ENCODE results near the gene TMEM143. TPM values are rescaled to one million over a fixed set of nuclear protein-coding genes. Genes with fewer than 3 reads are reported as not detected.
"Not testable (repeated sequence)": the region's sequence is repeated elsewhere in the genome, so short reads cannot be mapped to it uniquely, and the experiment has no call there.

TMEM143 gene
- total and polyA plus RNA-seq, 2 experiments from 2014 or later, result 29.8 to 38.5 TPM

DNA sequence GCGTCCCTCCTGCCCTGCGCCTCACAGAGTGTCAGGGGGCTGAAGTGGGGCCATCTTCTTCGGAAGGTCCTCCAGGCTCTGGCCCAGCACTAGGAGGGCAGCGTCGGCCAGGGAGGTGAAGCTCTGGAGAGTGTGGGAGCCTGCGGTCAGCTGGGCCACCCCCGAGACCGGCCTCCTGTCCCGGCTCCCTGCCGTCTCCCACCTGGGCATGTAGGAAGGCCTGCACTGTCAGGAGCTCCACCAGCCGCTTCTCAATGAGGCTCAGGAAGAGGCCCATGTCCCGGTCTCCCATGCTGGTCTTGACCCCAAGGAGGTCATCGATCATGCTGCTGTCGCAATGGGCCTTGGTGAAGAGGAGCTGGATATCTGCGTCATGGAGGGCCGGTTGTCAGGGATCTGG lies 65.8 kb downstream of the TMEM143 start:
- H3K4me3 ChIP-seq, result no peak overlapping the region
- DNase-seq (ENCODE audit: low read depth in 1 of 2, low spot score in 1 of 2), result no peak

DNA sequence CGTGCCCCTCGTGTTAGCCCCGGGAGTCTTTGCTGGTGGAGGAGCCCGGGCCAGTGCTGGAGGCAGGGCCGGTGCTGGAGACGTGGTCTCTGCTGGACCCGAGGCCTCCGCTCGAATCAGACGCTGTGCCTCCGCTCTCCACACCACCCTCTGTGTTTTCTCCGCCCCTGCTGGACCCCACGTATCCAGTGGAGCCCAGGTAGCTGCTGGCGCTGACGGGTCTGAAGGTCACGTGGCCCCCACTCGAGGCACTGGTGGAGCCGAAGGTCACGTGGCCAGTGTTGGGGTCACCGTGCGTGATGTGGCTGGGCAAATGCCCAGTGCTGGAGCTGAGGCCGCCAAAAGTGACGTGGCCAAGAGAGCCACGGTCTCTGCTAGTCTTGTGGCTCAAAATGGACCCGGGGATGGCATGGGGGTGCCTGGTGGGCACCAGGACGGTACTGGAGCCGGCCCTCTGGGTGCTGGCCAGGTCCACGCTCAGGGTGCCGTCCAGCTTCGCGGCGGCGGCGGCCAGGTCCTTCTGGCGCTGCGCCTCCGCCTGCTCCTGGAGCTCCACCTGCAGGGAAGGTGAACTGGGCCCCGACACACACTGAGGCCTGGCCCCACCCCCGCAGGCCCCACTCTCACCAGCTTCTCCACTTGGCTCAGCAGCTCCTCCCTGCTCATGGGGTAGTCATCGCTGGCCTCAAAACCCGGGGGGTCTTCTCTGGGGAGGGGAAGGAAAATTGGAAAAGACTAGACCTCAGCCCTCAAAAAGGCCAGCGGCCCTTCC lies 66.6 kb downstream of the TMEM143 start:
- Histone ChIP-seq H3K36me3 (no peaks in the 10 kb centered on the region), H3K27ac (no peak overlapping the region), H3K4me3 (no peak overlapping the region), H3K4me1 (ENCODE audit: low read depth) (no peaks in the 10 kb centered on the region), H3K27me3 (no peaks in the 10 kb centered on the region), H3K9me3 (ENCODE audit: low read depth) (no peaks in the 10 kb centered on the region)
- TF ChIP-seq, protein P1, sequence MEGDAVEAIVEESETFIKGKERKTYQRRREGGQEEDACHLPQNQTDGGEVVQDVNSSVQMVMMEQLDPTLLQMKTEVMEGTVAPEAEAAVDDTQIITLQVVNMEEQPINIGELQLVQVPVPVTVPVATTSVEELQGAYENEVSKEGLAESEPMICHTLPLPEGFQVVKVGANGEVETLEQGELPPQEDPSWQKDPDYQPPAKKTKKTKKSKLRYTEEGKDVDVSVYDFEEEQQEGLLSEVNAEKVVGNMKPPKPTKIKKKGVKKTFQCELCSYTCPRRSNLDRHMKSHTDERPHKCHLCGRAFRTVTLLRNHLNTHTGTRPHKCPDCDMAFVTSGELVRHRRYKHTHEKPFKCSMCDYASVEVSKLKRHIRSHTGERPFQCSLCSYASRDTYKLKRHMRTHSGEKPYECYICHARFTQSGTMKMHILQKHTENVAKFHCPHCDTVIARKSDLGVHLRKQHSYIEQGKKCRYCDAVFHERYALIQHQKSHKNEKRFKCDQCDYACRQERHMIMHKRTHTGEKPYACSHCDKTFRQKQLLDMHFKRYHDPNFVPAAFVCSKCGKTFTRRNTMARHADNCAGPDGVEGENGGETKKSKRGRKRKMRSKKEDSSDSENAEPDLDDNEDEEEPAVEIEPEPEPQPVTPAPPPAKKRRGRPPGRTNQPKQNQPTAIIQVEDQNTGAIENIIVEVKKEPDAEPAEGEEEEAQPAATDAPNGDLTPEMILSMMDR (IDR thresholded peaks at IDR 0.05; ENCODE audit: low read depth, low read length), result no peak
- DNase-seq (ENCODE audit: low read depth in 1 of 2, low spot score in 1 of 2), result no peak

More for the DNA sequence above, 65.8 kb downstream of the TMEM143 start:
- H3K27me3 ChIP-seq, result no peaks in the 10 kb centered on the region
- TF ChIP-seq, protein P1 (IDR thresholded peaks at IDR 0.05; ENCODE audit: low read depth, low read length), result no peak
- no peaks in the 10 kb centered on the region for H3K9me3 ChIP-seq (ENCODE audit: low read depth)
- H3K27ac ChIP-seq, result no peak overlapping the region
- H3K36me3 ChIP-seq, result no peaks in the 10 kb centered on the region
- H3K4me1 ChIP-seq (ENCODE audit: low read depth), result no peaks in the 10 kb centered on the region

DNA sequence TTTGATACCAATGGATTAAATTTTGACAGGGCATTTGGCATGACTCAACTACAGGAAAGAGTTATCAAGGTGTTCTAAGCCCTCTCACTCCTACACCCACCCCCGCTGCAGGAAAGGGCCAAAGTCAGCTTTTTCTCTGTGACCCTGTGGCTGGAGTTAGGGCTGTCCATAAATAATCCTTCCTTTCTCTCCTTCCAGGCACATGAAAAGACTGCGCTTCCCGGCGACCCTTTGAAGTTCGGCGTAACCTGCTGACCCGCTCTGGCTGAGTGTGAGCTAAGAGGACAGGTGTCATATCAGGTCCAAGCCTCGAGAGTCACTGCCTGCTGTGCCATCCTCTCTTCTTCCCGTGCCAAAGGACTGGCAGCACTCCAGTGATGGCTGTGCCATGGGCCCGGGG lies 68.3 kb downstream of the TMEM143 start:
- TF ChIP-seq, protein P1 (IDR thresholded peaks at IDR 0.05; ENCODE audit: low read depth, low read length), result no peak
- Histone ChIP-seq H3K4me1 (ENCODE audit: low read depth) (no peaks in the 10 kb centered on the region), H3K36me3 (no peaks in the 10 kb centered on the region), H3K27me3 (no peaks in the 10 kb centered on the region), H3K4me3 (no peak overlapping the region), H3K27ac (no peak overlapping the region), H3K9me3 (ENCODE audit: low read depth) (no peaks in the 10 kb centered on the region)
- no peak for DNase-seq (ENCODE audit: low read depth in 1 of 2, low spot score in 1 of 2)

DNA sequence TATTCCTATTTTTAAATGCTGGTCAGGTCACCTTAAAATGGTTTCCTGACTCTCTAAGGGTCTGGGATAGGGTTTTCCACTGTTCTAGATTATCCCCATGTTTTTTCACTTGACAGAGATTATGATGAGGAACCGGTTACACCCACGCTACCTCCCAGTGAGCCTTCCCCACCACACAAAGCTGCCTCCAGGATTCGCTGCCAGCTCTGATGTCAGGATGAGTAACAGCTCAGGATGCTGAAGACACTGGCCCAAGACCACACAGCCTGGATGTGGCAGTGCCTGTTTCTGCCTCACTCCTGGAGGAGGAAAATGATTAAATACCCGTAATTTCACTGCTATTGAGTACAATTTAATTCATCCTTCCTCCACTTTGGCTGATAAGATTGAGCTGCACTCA lies 70.9 kb downstream of the TMEM143 start:
- Histone ChIP-seq H3K4me3 (no peak overlapping the region), H3K9me3 (ENCODE audit: low read depth) (no peaks in the 10 kb centered on the region), H3K4me1 (ENCODE audit: low read depth) (no peaks in the 10 kb centered on the region), H3K27ac (no peak overlapping the region), H3K27me3 (no peaks in the 10 kb centered on the region), H3K36me3 (no peaks in the 10 kb centered on the region)
- TF ChIP-seq, protein P1 (IDR thresholded peaks at IDR 0.05; ENCODE audit: low read depth, low read length), result no peak
- peak in 1 of 2 donors; percentile 83 for DNase-seq (ENCODE audit: low read depth in 1 of 2, low spot score in 1 of 2)

DNA sequence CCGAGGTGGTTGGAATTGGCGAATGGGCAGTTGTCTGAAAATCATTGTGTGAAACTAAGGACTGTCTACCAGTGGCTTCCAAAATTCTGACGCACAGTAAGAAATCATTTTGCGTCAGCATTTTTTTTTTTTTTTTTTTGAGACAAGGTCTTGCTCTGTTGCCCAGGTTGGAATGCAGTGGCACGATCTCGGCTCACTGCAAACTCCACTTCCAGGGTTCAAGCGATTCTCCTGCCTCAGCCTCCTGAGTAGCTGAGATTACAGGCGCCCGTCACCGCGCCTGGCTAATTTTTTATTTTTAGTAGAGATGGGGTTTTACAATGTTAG lies 72.3 kb downstream of the TMEM143 start:
- not testable (repeated sequence) for H3K36me3 ChIP-seq; H3K9me3 ChIP-seq (ENCODE audit: low read depth); DNase-seq (ENCODE audit: low read depth in 1 of 2, low spot score in 1 of 2); H3K27me3 ChIP-seq; H3K4me3 ChIP-seq; H3K27ac ChIP-seq; H3K4me1 ChIP-seq (ENCODE audit: low read depth)

DNA sequence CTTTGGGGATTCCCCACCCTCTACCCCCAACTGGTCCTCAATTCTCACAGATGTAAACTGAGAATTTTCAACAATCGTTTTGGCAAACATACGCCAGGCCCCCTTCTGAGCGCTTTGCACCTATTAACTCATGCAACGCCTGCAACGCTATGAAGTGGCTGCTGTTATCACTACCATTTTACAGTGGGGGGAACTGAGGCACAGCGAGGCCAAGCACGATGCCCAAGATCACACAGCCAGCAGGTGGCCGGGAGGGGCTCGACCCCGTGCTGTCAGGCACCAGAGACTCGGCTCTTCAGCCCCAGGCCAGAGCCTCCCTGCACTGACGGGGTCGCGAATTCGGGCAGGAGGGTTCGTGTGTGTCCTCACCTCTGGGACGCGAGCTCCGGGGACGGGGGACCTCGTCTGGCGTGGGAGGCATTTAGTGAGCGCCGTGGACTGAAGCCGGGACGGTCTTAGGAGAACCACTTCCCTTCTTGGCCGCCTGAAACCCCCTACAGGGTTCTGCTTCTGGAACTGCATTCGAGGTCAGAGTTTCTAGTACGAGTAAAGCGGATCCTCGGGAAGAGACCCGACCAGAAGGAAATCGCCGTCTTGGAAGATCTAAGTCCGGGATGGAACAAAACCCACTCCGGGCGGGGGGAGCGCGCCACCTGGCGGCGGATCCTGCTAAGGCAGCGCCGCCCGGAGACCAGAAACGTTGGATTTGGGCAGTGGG lies 72.8 kb downstream of the TMEM143 start:
- TF ChIP-seq, protein P1 (IDR thresholded peaks at IDR 0.05; ENCODE audit: low read depth, low read length), result peak; percentile 97
- Histone ChIP-seq H3K4me1 (ENCODE audit: low read depth) (no peaks in the 10 kb centered on the region), H3K4me3 (peak overlapping the region; percentile 26), H3K27ac (no peak overlapping the region), H3K9me3 (ENCODE audit: low read depth) (no peaks in the 10 kb centered on the region), H3K27me3 (no peaks in the 10 kb centered on the region), H3K36me3 (peaks cover 8% of the 10 kb centered on the region)
- DNase-seq (ENCODE audit: low read depth in 1 of 2, low spot score in 1 of 2), result peak; percentile 83 to 89
